NCI-H774 (cell line): ENCODE data around the gene OR52B4.
"Not testable (repeated sequence)": the region's sequence is repeated elsewhere in the genome, so short reads cannot be mapped to it uniquely, and the experiment has no call there.

Experiments used
- DNase-seq: peaks from one replicate; lab custom pipeline; 2025; lab: John Stamatoyannopoulos, UW

OR52B4 gene

GRCh38 chr11:4368286-4368685, at the start of gene OR52B4:
Gene OR52B4 (minus strand): TSS chr11:4368386. CDS start chr11:4368295, 91 bp downstream.
- no peak for DNase-seq

DNA sequence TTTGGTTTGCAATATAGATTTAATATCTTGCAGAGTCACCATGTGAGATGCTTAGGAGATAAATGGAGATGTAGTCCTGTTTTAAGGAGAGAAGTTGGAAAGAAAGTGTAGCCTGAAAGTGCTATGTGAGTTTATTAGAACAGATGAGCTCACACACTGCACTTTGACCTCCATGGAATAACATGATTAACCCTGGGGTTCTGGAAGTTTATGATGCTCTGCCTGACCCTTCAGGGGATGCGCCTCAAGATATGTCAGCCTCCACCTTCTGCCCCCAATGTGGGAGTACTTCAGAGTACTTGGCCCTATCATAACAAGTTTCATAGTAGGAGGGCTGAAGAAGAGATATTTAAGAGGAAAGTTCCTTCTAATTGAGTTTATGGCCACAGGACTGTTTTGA, 48.6 kb upstream of the OR52B4 start:
- DNase-seq: no peak

- no peak for DNase-seq
Measured at GRCh38 chr11:4416306-4416705, 48.1 kb upstream of the OR52B4 start.

DNA sequence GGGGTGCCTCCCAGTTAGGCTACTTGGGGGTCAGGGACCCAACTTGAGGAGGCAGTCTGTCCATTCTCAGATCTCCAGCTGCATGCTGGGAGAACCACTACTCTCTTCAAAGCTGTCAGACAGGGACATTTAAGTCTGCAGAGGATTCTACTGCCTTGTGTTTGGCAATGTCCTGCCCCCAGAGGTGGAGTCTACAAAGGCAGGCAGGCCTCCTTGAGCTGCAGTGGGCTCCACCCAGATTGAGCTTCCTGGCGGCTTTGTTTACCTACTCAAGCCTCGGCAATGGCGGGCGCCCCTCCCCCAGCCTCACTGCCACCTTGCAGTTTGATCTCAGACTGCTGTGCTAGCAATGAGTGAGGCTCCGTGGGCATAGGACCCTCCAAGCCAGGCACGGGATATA, 38.0 kb upstream of the OR52B4 start:
- DNase-seq: not testable (repeated sequence)

DNA sequence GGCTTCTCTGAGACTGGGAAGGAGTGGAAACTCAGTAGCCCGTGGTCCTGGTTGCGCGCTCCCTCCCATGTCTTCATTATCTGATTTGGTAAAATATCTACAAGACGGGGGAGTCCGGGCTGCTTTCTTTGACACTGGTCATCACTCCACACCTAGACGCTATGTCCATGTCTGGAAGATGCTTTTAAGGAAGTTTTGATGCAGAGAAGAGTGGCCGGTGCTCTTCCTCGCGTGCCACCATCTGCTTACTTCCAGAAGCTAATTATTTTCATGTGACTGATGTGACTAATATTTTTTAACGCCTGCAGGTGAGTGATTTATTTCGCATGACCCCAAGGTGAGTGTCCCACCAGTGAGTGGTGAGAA, 25.7 kb upstream of the OR52B4 start:
- no peak for DNase-seq

DNA sequence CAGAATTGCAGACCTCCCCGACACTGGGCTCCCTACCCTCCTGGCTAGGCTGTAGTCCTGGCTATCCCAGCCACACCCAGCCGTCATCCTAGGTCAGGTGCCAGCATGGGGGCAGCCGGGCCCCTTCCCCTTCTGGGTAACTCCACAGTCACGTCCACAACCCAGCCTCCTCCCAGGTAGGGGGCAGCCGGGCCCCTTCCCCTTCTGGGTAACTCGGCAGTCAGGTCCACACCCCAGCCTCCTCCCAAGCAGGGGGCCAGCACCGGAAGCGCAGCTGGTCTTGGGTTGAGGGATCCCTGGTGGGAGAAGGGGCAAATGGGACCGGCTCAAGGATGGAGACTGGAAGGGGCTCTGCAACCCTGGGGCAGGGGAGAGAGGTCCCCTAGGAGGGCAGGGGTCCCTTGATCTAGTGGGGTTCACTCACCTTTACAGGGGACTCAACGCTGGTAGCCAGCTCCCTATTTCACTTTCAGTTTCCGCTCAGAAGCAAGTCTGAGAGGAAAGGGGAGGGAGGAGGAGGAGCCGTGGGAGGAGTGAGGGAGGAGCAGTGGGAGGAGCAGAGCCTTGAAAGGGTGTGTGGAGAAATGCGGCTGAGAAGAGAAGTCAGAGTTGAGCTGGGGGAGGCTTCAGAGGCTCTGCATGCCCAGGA, 25.1 kb upstream of the OR52B4 start, which contains the start of gene TRIM21:
Gene TRIM21, minus strand, starts transcription at position 494 of the 649 bp plus-strand sequence. CDS start 3,293 bp downstream, outside the sequence.
- peak; percentile 45 for DNase-seq

- DNase-seq: no peak
Measured at GRCh38 chr11:4388221-4388620, 20.0 kb upstream of the OR52B4 start.

DNA sequence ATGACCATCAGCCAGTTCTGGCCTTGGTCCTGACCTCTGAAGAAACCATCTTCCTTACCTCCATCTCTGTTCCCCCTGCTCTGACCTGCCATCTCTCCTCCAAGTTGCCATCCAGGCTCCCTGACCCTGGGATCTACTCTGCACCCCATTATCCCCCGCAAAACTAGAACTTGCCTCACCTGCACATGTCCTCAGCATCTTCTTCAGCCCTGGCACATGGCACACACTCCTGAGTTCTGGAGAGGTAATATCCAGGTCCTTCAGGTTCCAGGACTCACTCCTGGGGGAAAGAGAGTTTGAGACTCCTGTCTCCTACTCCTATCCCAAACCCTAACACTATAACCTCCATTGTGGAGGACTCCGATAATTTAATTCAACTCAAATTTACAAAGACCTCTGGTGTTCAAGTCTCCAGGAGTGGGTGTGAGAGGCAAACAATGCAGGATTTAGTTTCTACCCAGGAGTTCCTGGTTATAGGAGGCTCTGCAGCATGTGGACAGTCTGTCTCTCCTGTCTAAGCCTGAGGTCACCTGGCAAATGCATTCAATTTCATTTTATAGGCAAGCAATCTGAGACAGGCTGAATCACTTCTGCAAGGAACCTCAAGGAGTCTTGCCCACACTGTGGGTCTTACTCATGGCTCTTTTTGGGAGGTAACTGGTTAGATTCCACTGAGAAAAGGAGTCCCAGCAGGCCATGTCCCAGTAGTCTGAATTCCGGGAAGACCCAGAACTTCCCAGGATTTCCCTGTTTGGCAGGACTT, 18.0 kb upstream of the OR52B4 start:
- DNase-seq: no peak

DNA sequence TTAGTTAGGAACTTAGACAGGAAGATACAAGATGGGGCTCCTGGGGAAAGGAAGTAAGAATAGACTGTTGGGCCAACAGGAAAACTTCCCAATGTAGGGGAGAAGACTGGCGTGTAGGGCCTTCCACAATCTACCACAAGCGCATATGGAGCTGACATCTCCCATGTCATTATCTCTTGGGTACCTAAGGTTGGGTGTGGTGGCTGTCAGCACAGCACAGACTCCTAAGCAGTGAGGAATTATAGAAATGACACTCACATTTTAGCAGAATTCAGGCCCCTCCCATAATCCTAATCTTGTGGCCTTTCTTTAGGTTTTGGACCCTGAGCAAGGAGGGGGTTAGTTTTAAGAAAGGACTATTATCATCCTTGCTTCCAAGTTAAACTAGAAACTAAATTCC, 13.7 kb upstream of the OR52B4 start:
- no peak for DNase-seq

DNA sequence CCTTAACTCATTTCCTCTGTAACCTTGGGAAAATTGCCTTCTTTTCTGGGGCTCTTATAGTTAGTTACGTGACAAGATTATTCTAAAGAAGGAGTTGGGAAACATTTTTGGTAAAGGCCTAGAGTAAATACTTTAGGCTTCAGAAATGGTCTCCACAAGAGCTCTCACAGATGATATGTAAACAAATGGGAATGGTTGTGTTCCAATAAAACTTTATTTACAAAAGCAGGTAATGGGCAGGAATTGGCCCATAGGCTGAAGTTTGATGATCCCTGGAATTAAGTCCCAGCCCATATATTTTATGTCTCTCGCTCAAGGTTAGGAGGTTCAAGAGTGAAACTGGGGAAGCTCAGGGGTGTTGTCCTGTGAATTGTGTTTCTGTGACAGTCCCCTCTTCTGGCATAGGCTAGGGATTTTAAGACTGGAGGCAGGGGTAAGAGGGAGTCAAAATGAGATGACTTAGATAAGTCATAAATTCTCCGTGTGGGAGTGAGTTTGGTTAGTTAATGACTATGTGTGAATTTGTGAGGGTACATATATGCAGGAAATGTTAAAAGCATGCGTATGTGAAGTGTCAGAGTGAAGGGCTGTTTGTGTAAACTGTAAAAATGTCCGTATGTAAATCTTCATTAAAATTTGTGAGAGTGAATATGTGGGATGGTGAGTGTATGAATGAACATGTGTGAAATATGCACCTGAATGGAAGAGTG, 7.4 kb upstream of the OR52B4 start:
- no peak for DNase-seq

GRCh38 chr11:4370166-4370565, 2.0 kb upstream of the OR52B4 start:
- no peak for DNase-seq

DNA sequence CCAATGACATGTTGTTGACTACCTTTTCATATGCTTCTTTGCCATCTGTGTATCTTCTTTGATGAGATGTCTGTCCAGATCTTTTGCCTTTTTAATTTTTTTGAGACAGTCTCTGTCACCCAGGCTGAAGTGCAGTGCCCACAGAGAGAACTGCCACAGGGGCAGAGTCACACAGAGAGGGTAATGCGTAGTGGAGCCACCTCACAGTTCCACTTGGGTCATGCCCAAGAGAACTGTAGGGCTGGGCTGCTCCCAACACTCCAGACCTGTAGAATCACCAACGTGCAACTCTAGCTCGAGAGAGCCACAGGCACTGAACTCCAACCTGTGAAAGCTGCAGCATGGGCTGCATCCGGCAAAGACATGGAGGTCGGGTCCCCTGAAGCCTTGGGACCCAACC, 20.0 kb downstream of the OR52B4 start:
- DNase-seq: not testable (repeated sequence)

DNA sequence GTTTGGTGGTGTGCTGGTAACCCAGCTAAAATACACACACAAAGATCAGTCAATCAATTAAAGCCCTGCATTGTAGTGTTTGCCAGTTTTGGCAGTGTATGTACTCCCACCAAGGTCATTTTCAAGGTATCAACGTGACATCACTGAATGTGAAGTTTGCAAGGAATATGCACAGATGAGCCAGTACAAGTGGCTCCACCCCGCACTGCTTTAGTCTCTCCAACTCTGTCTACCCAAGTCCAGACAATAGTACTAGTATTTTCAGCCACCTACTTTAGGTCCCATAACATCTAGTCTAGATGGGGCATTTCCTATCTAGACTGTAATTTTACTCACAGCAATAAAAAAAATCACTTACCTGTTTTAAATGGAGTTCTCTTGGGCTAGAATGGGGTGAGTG, 22.8 kb downstream of the OR52B4 start:
- DNase-seq: not testable (repeated sequence)

- DNase-seq: not testable (repeated sequence)
Measured at GRCh38 chr11:4334356-4334755, 33.8 kb downstream of the OR52B4 start.
